ENCODE measurements around the gene LCTL. TPM values are rescaled to one million over a fixed set of nuclear protein-coding genes. Genes with fewer than 3 reads are reported as not detected.
A peak's percentile ranks its signal among the peaks of the same experiment; 100 is the strongest.

LCTL gene, protein sequence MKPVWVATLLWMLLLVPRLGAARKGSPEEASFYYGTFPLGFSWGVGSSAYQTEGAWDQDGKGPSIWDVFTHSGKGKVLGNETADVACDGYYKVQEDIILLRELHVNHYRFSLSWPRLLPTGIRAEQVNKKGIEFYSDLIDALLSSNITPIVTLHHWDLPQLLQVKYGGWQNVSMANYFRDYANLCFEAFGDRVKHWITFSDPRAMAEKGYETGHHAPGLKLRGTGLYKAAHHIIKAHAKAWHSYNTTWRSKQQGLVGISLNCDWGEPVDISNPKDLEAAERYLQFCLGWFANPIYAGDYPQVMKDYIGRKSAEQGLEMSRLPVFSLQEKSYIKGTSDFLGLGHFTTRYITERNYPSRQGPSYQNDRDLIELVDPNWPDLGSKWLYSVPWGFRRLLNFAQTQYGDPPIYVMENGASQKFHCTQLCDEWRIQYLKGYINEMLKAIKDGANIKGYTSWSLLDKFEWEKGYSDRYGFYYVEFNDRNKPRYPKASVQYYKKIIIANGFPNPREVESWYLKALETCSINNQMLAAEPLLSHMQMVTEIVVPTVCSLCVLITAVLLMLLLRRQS
- 19.6 TPM for total RNA-seq

DNA sequence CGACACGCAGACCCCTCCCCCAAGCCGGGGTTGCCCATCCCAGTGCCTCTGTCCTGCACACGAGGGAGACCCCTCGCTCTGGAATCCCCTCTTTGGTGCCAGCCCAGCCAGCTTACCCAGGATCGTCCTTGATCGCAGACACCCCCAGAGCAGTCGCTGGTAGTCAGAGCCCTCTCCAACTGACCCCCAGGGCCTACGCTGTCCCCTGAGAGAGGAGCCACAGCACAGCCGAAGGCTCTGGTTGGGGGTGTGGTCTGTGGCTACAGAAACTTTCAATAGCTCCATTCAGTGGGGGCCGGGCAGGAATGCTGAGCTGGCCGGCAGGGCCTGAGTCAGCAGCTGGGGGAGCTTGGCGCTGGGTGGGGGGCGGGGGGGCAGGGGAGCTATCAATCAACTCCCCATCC is at the start of gene LCTL:
Gene LCTL (minus strand): TSS at position 258 of the 404 bp plus-strand sequence. CDS start 633 bp downstream, outside the sequence.
- intact Hi-C loops (cut with DNase I) = no loop called here
- ATAC-seq (peak; percentile 64), DNase-seq (ENCODE audit: low spot score) (peak; percentile 62)

DNA sequence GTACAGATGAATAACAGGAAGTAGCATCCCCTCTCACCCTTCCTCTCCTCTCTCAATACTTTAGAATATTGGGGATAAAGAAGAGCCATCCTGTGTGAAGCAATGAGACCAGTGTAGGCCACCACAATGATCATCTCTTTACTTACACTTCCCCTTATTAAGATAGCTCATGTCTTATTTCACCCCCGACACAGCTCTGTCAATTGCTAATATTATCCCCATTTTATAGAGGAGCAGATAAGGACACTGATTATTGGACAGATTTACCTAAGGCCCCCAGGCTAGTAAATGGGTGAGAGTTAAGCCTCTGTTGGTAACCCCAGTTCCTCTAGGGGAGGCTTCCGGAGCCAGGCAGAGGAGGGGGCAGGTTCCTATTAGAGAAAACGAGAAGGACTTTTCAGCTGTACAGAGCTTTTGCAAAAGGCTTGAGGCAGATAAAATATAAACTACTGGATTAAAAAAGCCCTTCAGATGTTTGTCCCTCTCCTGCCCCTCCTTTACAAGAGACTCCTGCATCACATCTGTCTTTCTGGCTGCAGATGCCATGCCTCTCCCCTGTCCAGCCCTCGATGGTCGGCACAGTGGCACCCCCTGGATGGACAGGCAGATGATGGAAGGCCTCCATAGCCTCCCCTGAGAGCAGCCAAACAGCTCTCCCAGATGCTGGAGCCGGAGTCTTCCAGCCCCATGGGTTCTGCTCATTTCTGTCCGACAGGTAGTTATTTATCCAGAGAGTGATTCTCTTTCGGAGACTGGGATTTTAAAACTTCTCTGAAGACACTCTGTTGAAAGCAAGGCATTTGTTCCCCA is 49.4 kb upstream of the LCTL start:
- DNase-seq (ENCODE audit: low spot score) = no peak
- ATAC-seq = no peak
- intact Hi-C loops (cut with DNase I) = loop anchor here (5.0 kb wide), 2 partner anchors 87 to 237 kb away; partner anchors contain the start of gene SMAD6

DNA sequence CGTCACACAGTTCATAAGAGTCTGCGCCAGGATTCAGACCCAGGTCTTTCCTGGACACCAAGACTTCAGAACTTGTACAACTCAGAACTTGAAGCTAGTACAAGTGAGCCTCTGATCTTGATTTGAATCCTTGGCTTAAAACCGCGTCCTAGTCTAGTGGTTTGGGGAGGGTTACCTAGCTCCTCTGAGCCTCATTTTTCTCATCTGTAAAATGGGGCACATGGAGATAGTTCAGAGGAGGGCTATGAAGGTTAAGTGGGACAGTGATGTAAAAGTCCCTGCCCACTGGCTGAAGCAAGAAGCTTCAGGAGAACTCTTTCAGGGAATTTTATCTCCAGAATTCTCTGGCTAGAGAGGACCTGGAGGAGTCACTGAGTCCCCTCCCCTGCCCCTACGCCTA is 48.7 kb upstream of the LCTL start:
- ATAC-seq (no peak), DNase-seq (ENCODE audit: low spot score) (no peak)
- intact Hi-C loops (cut with DNase I) = no loop called here

DNA sequence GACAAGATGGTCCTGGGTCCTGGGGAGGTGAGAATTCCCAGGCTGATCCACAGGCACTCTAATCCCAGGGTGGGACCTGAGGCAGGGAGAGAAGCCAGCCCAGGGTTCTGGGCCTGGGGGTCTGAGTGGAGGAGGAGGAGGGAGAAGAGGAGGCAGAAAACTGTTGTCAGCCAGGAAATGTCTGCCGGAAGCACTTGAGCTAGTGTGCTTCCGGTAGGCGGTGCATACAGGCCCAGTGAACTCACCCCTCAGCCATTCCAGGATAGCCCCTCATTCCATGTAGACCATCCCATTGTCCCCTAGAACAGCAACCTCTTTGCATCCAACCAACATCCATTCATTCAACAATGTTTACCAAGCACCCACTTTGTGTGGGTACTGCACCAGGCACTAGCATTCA is 47.9 kb upstream of the LCTL start:
- DNase-seq (ENCODE audit: low spot score) = no peak
- ATAC-seq = no peak
- intact Hi-C loops (cut with DNase I) = no loop called here

DNA sequence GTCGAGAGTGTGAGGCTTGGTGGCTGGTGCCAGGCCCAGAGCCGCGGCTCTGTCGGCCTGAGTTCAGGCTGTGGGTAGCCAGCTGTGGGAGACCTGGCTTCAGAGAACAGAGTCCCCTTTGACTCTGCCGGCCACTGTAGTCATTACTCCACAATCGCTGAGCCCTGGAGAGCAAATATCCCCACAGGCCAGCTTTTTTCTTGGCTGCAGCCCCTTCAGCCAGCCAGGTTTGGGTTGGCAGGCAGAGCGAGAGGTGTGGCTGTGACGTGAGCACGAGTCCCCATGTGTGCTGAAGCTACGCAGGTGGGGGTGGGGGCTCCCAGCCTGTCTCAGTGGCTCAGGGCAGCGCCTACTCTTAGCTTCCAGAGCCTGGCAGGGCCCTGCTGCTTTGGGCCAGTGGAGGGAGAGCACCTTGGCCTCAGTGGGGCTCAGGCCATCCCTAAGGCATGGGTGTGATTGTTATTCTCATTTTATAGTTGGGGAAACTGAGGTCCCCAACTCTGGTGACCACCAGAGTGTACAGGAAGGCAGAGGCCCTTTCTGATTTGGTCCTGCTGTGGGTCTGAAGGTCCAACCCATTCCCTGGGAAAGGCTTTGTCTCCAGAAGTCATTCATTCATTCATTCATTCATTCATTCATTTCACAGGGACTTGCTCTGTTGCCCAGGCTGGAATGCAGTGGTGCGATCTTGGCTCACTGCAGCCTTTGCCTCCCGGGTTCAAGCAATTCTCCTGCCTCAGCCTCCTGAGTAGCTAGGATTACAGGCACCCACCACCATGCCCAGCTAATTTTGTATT is 45.7 kb upstream of the LCTL start:
- ATAC-seq (no peak), DNase-seq (ENCODE audit: low spot score) (no peak)
- intact Hi-C loops (cut with DNase I) = no loop called here

DNA sequence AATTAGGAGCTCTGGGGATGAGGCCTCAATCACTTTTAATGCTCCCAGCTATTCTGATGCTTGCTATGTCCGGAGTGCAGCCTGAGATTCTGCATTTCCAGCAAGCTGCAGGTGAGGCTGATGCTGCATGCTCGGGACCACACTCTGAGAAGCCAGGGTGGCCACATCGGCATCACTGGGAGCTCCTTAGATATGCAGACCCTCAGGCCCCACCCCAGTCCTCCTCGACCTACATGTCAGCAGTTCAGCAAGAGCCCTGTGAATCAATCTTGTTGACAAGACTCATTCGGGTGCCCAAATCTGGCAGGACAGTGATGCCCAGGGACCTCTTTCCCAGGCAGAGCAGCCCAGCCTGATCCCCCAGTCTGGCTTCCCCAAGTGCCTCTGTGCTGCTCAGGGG is 44.1 kb upstream of the LCTL start:
- ATAC-seq = no peak
- DNase-seq (ENCODE audit: low spot score) = no peak
- intact Hi-C loops (cut with DNase I) = no loop called here

DNA sequence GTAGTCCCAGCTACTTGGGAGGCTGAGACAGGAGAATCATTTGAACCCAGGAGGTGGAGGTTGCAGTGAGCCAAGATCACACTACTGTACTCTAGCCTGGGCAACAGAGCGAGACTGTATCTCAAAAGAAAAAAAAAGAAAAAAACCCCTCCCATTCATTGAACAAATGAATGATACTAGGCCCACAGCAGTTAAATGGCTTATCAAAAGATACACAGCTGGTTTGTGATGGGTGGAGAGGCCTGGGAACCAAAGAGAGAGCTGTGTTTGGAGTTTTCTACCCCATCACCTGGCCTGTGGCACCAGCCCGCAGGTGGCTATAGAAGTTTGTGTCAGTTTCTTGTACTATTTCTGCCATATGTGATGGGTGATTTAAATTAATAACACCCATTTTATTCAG is 43.1 kb upstream of the LCTL start:
- no peak for ATAC-seq
- DNase-seq (ENCODE audit: low spot score) = no peak
- intact Hi-C loops (cut with DNase I) = no loop called here

DNA sequence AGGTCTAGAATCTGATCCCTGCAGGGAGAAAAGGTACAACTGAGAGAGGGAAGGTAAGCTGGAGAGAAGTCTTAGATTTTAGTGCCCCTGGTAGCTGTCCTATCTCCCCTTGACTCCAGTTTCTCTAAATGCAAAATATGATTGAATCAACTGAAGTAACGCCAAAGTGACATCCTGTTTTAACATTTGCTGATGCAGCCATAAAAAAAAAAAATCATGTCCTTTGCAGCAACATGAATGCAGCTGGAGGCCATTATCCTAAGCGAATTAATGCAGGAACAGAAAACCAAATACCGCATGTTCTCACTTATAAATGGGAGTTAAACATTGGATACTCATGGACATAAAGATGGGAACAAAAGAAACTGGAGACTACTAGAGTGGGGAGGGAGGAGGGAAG is 42.4 kb upstream of the LCTL start:
- ATAC-seq (no peak), DNase-seq (ENCODE audit: low spot score) (no peak)
- intact Hi-C loops (cut with DNase I) = no loop called here

DNA sequence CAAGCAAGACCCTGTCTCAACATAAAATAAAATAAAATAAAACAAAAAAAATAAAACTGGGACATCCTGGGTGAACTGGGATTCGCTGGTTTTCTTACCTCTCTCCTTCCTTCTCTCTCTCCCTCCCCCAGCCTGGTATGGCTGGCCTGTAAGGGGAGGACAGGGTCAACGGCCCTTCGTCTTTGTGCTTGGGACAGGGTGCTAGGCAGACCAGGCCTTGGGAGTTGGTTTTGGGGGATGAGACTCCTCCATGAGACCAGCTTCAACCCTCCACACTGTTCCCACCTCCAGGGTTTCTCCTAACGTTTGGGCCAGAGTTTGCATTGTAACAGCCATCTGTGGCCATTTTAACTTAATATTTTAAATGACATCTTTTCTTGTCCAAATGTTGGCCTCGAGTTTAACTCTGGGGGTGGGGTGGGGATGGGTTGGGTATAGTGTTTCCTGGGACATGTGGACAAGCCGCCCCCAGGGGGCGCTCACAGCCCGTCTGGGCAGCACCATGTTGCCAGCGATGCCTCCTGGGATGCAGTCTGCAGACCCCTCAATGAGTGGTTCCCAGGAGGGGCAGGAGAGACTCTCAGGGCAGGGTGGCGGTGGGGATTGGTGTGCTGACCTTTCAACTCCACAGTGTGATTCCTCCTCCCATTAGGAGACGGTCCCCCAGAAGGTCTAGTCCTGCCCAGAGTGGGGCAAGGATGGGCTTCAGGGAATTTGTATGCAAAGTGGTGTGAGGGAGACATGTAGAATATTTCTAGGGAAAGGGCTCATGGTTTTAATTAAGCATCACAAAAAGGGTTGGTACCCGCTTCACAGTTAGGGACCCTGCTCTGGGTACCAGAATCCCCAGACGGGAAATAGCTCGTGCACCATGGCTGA is 37.7 kb upstream of the LCTL start:
- intact Hi-C loops (cut with DNase I) = loop anchor here (5.0 kb wide), 2 partner anchors 169 to 249 kb away; no protein-coding TSS in a partner anchor
- peak; percentile 76 for DNase-seq (ENCODE audit: low spot score)
- peak; percentile 81 for ATAC-seq

DNA sequence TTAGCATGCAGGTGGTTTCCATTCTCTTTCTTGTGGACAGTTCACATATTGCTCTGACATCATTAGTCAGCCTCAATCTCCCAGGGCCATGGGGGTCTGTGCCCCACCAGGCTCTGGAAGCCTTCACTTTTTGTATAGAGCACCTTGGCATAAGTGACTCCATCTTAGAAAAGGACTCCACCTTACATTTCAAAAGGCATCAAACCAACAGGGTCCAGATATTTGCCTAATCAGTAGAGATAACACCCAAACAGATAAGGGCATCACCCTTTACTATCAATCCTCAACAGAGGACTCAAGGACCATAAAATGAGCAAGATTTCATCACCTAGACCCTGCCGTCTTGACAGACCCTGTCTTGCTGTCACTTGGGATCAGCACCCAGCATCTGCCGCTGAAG is 35.7 kb upstream of the LCTL start:
- intact Hi-C loops (cut with DNase I) = loop anchor here (5.0 kb wide), 2 partner anchors 171 to 251 kb away; no protein-coding TSS in a partner anchor
- DNase-seq (ENCODE audit: low spot score) (no peak), ATAC-seq (no peak)

DNA sequence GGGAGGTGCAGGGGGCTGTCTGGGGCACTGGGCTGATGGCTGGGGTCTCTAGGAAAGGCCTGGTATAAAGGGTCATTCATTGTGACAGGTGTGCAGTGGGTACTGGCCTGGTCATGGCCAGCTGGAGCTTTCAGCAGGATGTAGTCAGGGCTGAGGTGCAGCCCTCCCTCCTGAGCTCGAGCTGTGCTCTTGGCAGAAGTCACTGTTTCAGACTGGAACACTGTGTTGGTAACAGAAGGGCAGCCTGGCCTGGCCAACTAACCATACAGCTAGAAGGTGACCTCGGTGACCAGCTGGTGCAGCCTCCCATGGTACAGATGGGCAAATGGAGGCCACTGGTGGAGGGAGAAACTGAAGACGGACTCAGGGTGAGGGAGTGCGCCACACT is 34.4 kb upstream of the LCTL start:
- ATAC-seq (no peak), DNase-seq (ENCODE audit: low spot score) (no peak)
- intact Hi-C loops (cut with DNase I) = loop anchor here (5.0 kb wide), 2 partner anchors 172 to 252 kb away; no protein-coding TSS in a partner anchor

DNA sequence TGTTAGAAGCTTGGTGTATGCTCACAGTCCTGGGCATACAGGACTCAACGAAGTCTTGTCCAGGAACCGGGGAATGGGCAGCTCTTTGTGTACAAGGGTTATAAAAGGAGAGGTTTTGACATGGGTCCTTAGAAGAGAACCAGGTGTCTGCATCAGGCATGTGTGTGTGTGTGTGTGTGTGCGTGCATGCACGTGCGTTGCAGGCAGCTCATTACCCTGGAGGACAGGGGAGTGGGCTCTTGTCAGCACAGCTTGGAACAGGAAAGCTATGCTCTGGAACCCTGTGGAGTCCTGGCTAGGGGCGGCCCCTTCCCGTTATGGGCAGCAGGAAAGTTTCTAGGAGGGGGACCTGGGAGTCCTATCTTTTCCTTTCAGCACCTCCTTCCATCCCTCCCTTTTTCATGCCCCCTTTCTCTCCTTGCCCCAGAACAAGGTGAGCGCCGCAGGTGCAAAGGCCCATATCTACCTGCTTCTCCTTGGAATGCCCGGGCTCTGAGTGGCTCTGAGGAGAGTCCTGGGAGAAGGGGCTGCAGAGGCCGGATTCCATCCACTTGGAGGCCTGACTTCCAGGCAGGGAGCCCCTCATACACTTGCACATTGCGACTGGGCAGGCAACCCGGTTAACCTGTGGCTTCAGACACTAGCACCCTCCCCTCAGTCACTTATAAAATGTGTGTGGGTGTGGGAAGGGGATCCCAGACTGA is 33.9 kb upstream of the LCTL start:
- DNase-seq (ENCODE audit: low spot score) (no peak), ATAC-seq (no peak)
- intact Hi-C loops (cut with DNase I) = loop anchor here (5.0 kb wide), 2 partner anchors 173 to 253 kb away; no protein-coding TSS in a partner anchor

DNA sequence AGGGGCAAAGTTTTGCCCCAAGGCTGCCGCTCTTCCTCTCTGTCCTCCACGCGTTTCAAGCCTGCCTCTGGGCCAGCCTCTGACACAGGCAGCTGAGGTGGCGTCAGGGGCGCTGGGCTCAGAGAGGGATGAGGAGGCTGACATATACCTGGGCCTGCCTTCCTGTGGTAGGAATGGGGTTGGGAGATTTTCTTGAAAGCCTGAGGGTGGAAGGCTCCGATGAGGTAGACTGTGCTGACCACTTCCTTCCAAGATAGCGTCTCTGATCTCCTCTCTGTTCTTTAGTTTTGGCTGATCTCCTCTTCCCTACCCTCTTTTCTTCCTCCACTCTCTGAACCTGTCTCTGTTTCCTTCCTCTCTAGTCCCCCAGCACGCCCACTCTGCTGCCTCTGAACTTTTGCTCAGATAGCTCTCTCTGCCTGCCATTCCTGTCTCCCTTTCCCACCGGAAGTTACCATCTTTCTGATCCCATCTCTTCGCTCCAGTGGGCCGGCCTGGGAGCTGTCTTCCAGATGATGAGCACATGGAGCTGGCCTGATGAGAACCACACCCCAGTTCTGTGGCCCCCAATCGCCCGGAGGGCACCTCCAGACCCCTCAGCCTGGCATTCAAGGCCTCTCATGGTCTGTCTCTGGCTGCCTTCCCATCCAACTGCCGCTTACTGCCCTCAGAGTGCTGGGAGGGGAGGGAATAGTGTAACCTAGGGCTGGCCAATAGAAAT is 32.5 kb upstream of the LCTL start:
- intact Hi-C loops (cut with DNase I) = no loop called here
- DNase-seq (ENCODE audit: low spot score) (no peak), ATAC-seq (no peak)

DNA sequence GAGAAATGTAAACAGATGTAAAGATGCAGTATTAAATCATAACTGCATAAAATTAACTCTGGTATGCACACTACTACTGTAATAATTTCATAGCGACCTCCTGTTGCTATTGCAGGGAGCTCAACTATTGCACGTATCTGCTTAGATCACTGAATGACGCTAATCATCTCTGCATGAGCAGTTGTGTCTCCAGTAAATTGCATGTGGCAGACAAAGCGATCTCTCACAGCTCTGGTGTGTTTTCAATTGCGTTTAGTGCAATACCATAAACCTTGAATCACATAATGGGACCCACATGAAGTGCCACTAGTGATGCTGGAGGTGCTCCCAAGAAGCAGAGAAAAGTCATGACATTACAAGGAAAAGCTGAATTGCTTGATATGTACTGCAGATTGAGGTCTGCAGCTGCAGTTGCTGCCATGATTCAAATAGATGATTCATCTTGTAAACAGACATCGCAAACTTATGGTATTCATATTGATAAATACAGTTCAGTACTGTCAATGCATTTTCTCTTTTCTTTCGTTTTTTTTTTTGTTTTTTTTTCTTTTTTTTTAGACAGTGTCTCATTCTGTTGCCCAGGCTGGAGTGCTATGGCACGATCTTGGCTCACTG is 30.2 kb upstream of the LCTL start:
- ATAC-seq (no peak), DNase-seq (ENCODE audit: low spot score) (no peak)
- intact Hi-C loops (cut with DNase I) = no loop called here

DNA sequence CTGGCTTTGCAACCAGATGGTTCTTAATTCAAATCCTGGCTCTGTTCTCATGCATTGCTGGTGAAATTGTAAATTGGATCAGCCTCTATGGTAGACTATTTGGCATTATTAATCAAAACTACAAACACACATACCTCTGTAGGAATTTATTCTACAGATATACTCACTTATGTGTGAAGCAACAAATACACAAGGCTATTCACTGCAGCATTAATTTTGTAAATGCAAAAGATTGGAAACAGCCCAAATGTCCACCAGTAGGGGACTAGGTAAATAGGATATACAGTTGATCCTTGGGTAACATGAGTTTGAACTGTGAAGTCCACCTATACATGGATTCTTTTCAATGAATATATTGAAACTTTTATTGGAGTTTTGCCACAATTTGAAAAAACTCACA is 29.5 kb upstream of the LCTL start:
- DNase-seq (ENCODE audit: low spot score) (no peak), ATAC-seq (no peak)
- intact Hi-C loops (cut with DNase I) = no loop called here

DNA sequence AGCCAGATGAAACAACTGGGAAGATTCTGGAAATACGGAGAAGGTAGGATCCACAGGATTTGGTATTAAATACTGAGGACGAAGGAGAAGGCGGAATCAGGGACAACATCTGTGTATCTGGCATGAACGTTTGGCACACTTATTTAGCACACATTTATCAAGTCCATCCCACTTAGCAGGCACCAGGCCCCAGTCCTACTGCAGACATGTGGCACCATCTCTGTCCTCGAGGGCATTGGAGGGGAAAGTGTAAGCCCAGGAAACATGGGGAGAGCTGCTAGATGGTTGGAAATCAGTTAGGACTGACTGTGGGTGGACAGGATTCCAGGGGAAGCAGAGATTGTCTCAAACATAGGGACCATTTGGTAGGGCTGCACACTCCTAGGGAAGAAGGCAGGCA is 29.0 kb upstream of the LCTL start:
- DNase-seq (ENCODE audit: low spot score) (no peak), ATAC-seq (no peak)
- intact Hi-C loops (cut with DNase I) = no loop called here

All from sciatic nerve (tissue), 2 donors.